ENCODE data around the gene RIN3. TPM values are rescaled to one million over a fixed set of nuclear protein-coding genes. Genes with fewer than 3 reads are reported as not detected.

Gene RIN3
- total and polyA plus RNA-seq, 2 of the 4 experiments (the other 2 are of a cell fraction) = 2.5 to 11.1 TPM

GRCh38 chr14:92690171-92691011 is 176.8 kb downstream of the RIN3 start (continued):
- TF ChIP-seq CTCF (conservative IDR thresholded peaks at IDR 0.05; ENCODE audit: low read depth, low read length) = peak; percentile 49

GRCh38 chr14:92692822-92693226 is 179.2 kb downstream of the RIN3 start:
- Histone ChIP-seq H3K9me1 (ENCODE audit: insufficient read depth, low read length) (no peaks in the 10 kb centered on the region), H3K27ac (ENCODE audit: insufficient read depth, low read length) (no peak overlapping the region), H2AFZ (replicated peaks; ENCODE audit: low read length, poor library complexity) (peak overlapping the region; percentile 34), H4K5ac (ENCODE audit: low read depth, low read length) (no peak overlapping the region; the same call in 1 of the 2 replicates), H4K91ac (ENCODE audit: insufficient read depth, low read depth, low read length) (no peak overlapping the region), H3K18ac (ENCODE audit: low read depth, low read length) (no peak overlapping the region), H3K56ac (ENCODE audit: extremely low read depth, insufficient read depth, low read length) (no peak overlapping the region), H2AK5ac (ENCODE audit: low read depth, low read length) (no peak overlapping the region), H2AK9ac (replicated peaks; ENCODE audit: low read depth, low read length, poor library complexity) (no peak overlapping the region), H4K8ac (ENCODE audit: low read depth in 2 of 2, low read length in 2 of 2) (no peak overlapping the region), H3K14ac (replicated peaks; ENCODE audit: low read depth, low read length) (no peak overlapping the region), H2BK20ac (ENCODE audit: low read depth, low read length) (no peak overlapping the region), H2BK15ac (ENCODE audit: low read depth, low read length) (no peak overlapping the region), H3K4me2 (ENCODE audit: low read depth, low read length) (no peak overlapping the region), H3K36me3 (ENCODE audit: control insufficient read depth, insufficient read depth, low read length) (peaks cover 10% of the 10 kb centered on the region), H3K9me3 (ENCODE audit: control insufficient read depth, insufficient read depth, low read length) (no peaks in the 10 kb centered on the region), H3K27me3 (ENCODE audit: control insufficient read depth, insufficient read depth, low read length) (peaks cover 2% of the 10 kb centered on the region), H3K9ac (ENCODE audit: low read depth, low read length) (no peak overlapping the region), H3K4me1 (ENCODE audit: control insufficient read depth, insufficient read depth, low read length) (peaks cover 5% of the 10 kb centered on the region; the same call in 1 of the 2 replicates), H3K4ac (ENCODE audit: low read depth, low read length) (no peak overlapping the region), H3K79me1 (ENCODE audit: low read depth in 1 of 2, low read length in 2 of 2) (no peaks in the 10 kb centered on the region), H3K4me3 (ENCODE audit: insufficient read depth, low read depth, low read length) (no peak overlapping the region), H2BK120ac (ENCODE audit: low read depth, low read length) (no peak overlapping the region), H4K20me1 (ENCODE audit: insufficient read depth, low read length) (no peaks in the 10 kb centered on the region), H2BK5ac (ENCODE audit: low read depth, low read length, poor library complexity, severe bottlenecking) (no peak overlapping the region), H3K23ac (ENCODE audit: low read depth, low read length) (no peak overlapping the region)
- ATAC-seq (ENCODE audit: low read depth) (peak; percentile 43; the same call in 1 of the 2 replicates), DNase-seq (peak; percentile 29)
- dilution Hi-C loops (cut with HindIII; ENCODE audit: low sequenced_read_pairs, unreplicated experiment) (no loop called here), intact Hi-C loops (cut with micrococcal nuclease) (no loop called here), in situ Hi-C loops (cut with MboI; ENCODE audit: low sequenced_read_pairs) (no loop called here)
- no CpG with 5 or more reads among the region's 2 CpGs for WGBS, 2 experiments (ENCODE audit: extremely low coverage in 2 of 2, insufficient read length in 1 of 2)
- ChIA-PET POLR2A (ENCODE audit: unreplicated experiment) (no interaction called here), CTCF (no interaction called here)
- no TSS peak for BruUV-seq (replicated peaks)
- TF ChIP-seq RCOR1 (IDR thresholded peaks at IDR 0.05; ENCODE audit: insufficient replicate concordance, low read length) (no peak), POLR2A (IDR thresholded peaks at IDR 0.05; ENCODE audit: low read depth, low read length) (no peak), USF2 (IDR thresholded peaks at IDR 0.05; ENCODE audit: low read depth, low read length) (no peak), BHLHE40 (IDR thresholded peaks at IDR 0.05; ENCODE audit: low read depth, low read length) (no peak), MAZ (IDR thresholded peaks at IDR 0.05; ENCODE audit: borderline replicate concordance, low read depth, low read length) (no peak), NFE2L2 (IDR thresholded peaks at IDR 0.05; ENCODE audit: low read depth, low read length) (no peak), ELK1 (IDR thresholded peaks at IDR 0.05; ENCODE audit: borderline replicate concordance, low read depth, low read length) (no peak), MXI1 (IDR thresholded peaks at IDR 0.05; ENCODE audit: borderline replicate concordance, low read depth, low read length) (no peak)
